AG04450 (cell line): Measurements from ENCODE around the gene NRBF2. TPM values are rescaled to one million over a fixed set of nuclear protein-coding genes. Genes with fewer than 3 reads are reported as not detected.
"Not testable (repeated sequence)": the region's sequence is repeated elsewhere in the genome, so short reads cannot be mapped to it uniquely, and the experiment has no call there.

Experiments used
- CTCF ChIA-PET: fragments of 300-600, 350-600 bp; formaldehyde crosslinking; extraction: SDS; loops from one replicate; lab custom pipeline; 2022; ENCODE audit warnings: antibody characterized with exemption, inconsistent platforms; lab: Charles Lee
- POLR2A ChIA-PET: fragments of 350-600 bp; formaldehyde crosslinking; extraction: SDS; loops from one replicate; lab custom pipeline; 2021; ENCODE audit warnings: antibody characterized with exemption, inconsistent platforms; lab: Yijun Ruan, JAX
- DNase-seq: peaks from one replicate; pipeline ENCODE4 v3.0.0-alpha.2; 2011; ENCODE audit warnings: low read depth, low spot score
- H3K27ac ChIP-seq: one replicate; pipeline ENCODE4 v1.5.1; 2012; ENCODE audit warnings: low read depth, low read length, control low read depth
- H3K27me3 ChIP-seq: one replicate; pipeline ENCODE4 v1.6.0; 2012; ENCODE audit warnings: low read length; ENCODE audit not compliant: control insufficient read depth, insufficient read depth
- H3K4me3 ChIP-seq: 2 replicates; pipeline ENCODE4 v1.5.1; 2011; ENCODE audit warnings: mild to moderate bottlenecking, low read depth, low read length, control low read depth
- H3K9me3 ChIP-seq: 2 replicates; pipeline ENCODE4 v1.5.1; 2012; ENCODE audit warnings: low read length; ENCODE audit not compliant: control insufficient read depth, insufficient read depth
- polyA minus RNA-seq: library from RNA; depleted of rRNA, polyadenylated mRNA; stranded (reverse); fragments of >200 nt; gene quantifications from 2 replicates; pipeline ENCODE4 v1.2.3, GENCODE V29; 2011; rRNA and poly(A)+ RNA removed
- polyA plus RNA-seq: library from polyadenylated mRNA; depleted of rRNA; stranded (reverse); fragments of >200 nt; gene quantifications from 2 replicates; pipeline ENCODE4 v1.2.3, GENCODE V29; 2011; rRNA removed
- TF ChIP-seq, protein P1 (sequence below): IDR thresholded peaks from 2 replicates; pipeline ENCODE4 v1.5.1; 2011; ENCODE audit warnings: low read depth, low read length, control low read depth, inconsistent platforms

The NRBF2 gene
- polyA plus RNA-seq (27.7 and 34.5 TPM in 2 replicates), polyA minus RNA-seq (13.0 and 16.0 TPM in 2 replicates)

DNA sequence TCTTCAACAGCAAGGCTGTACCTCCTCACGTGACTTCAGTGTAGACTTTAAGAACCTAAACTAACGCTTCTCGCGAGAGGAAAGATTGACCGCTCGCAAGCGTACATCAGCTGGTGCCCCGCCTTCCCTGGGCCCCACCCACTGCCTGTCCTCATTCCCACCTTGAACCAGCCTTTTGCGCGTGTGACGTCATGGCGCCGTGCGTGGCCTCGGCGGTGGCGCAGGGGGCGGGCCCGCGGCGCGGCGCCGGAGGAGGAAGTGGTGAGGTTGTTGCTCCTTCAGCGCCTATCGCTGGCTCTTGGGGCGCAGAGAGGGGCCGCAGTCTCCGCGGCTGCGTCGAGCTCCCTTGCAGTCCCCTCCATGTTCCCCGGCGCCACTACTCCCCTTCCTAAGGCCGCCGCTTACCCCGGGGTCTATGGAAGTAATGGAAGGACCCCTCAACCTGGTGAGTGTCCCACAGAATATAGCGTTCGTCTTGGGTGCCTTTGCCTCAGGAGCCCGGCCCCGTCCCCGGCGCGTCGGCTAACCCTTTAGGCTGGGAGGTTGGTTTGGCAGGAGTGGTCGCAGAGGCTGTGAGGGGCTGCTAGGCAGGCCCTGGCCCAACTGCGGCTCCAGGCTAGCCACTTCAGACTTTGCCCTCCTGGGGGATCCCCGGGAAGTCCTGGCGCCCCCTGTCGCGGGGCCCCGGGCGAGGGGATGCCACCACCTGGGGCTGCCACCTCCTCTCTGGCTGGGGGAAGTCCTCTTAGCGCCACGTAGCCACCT is at the start of gene NRBF2:
NRBF2 (plus strand) TSS at position 273 of the 765 bp plus-strand sequence; CDS start at position 416, 143 bp downstream.
- TF ChIP-seq, protein P1, sequence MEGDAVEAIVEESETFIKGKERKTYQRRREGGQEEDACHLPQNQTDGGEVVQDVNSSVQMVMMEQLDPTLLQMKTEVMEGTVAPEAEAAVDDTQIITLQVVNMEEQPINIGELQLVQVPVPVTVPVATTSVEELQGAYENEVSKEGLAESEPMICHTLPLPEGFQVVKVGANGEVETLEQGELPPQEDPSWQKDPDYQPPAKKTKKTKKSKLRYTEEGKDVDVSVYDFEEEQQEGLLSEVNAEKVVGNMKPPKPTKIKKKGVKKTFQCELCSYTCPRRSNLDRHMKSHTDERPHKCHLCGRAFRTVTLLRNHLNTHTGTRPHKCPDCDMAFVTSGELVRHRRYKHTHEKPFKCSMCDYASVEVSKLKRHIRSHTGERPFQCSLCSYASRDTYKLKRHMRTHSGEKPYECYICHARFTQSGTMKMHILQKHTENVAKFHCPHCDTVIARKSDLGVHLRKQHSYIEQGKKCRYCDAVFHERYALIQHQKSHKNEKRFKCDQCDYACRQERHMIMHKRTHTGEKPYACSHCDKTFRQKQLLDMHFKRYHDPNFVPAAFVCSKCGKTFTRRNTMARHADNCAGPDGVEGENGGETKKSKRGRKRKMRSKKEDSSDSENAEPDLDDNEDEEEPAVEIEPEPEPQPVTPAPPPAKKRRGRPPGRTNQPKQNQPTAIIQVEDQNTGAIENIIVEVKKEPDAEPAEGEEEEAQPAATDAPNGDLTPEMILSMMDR = peak; percentile 35
- peaks cover 6% of the 10 kb centered on the region; the same call in 1 of the 2 replicates for H3K9me3 ChIP-seq
- DNase-seq = peak; percentile 94
- no peaks in the 10 kb centered on the region for H3K27me3 ChIP-seq
- H3K27ac ChIP-seq = peak within 1 kb of the TSS; percentile 94
- CTCF ChIA-PET = interaction anchor here (1.2 to 1.5 kb wide), 3 partner anchors 13 to 696 kb away, joined by 3 to 4 read pairs (median 4); no protein-coding TSS in a partner anchor
- POLR2A ChIA-PET = interaction anchor here (0.9 to 1.7 kb wide), 6 partner anchors 13 to 317 kb away, joined by 3 to 15 read pairs (median 4); partner anchors contain the start of gene EGR2
- peak within 1 kb of the TSS; percentile 93 for H3K4me3 ChIP-seq

DNA sequence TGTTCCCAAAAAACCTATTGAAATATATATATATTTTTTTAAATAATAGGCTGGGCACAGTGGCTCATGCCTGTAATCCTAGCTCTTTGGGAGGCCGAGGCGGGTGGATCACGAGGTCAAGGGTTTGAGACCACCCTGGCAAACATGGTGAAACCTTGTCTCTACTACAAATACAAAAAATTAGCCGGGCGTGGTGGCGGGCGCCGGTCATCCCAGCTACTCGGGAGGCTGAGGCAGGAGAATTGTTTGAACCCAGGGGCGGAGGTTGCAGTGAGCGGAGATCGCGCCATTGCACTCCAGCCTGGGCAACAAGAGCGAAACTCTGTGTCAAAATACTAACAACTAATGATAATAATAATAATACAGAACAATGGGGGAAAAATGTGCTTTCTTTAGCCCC is 49.7 kb upstream of the NRBF2 start:
- POLR2A ChIA-PET = interaction anchor here (1.3 kb wide), 1 partner anchor 50 kb away, joined by 3 read pairs; the partner anchor contains the start of gene NRBF2
- H3K4me3 ChIP-seq, H3K27ac ChIP-seq, DNase-seq, H3K27me3 ChIP-seq, H3K9me3 ChIP-seq: not testable (repeated sequence)
- CTCF ChIA-PET = interaction anchor here (0.6 to 3.3 kb wide), 9 partner anchors 11 to 815 kb away, joined by 3 to 19 read pairs (median 5); partner anchors contain the start of gene RTKN2

DNA sequence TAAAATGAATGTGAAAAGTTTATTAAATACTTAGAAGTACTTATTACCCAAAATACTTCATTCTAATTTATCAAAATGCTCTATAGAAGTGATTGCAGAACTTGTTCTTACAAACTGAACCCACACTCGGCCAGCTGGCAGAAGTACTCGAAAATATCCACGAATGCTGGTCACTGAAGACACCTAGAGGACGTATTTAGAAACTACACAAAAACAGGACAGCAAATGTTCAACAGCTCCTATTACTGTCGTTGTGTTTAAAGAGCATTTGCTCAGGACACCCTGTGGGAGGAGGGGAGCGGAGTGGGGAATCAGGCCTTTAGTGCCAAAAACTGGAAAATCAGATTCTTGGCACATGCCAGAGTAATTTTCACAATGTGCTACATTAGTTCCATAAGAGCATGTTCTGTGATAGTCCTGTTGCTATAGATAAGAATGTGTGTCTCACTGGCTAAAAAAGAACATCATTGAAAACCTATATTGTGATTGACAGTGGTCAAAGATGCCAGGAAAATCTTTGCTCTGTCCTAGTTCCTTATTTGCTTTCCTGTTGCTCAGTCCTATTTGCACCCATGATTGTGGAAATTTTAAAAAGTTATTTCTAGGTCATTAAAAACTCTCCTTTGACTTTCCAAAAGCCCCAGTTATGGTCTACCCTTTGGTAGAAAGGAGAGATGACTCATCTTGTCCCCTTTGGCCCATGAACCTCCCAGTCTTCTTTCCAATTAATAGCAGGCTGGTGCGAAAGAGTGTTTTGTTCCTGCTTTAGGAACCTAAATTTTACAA is 49.0 kb upstream of the NRBF2 start:
- H3K27ac ChIP-seq = no peak overlapping the region
- POLR2A ChIA-PET = interaction anchor here (1.3 kb wide), 1 partner anchor 49 kb away, joined by 3 read pairs; the partner anchor contains the start of gene NRBF2
- TF ChIP-seq, protein P1 = peak; percentile 70

DNA sequence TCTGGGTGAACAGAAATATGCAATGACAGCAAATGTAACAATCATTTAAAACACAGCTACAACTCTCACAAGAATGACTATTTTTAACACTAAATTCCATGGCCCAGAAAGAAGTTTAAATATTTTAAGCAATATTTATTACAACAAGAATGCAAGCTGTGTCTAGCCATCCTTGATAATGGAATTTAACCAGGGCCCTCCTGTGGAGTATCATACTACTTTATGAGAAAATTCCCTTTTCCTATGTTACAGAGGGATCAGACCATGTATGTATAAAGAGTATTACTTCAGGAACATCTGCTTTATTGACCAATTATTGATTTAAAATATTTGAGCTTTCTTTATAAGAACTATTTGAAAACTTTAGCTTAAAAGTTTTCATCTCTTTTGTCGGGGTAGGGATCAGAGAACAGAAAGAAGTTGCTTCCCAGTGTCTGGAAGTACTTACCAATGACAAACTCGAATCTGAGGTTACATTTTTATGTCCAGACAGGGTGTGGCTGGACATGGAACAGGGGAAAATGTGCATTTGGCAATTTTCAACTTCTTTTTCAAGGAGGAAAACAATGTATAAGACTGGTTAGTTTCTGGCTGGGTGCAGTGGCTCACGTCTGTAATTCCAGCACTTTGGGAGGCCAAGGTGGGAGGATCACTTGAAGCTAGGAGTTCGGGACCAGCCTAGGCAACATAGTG is 48.3 kb upstream of the NRBF2 start:
- Histone ChIP-seq H3K4me3 (no peak overlapping the region), H3K27ac (no peak overlapping the region), H3K27me3 (peaks cover 2% of the 10 kb centered on the region), H3K9me3 (no peaks in the 10 kb centered on the region)
- ChIA-PET POLR2A (interaction anchor here (1.3 kb wide), 1 partner anchor 48 kb away, joined by 3 read pairs; the partner anchor contains the start of gene NRBF2), CTCF (interaction anchor here (0.6 to 3.3 kb wide), 10 partner anchors 15 to 820 kb away, joined by 3 to 19 read pairs (median 4); no protein-coding TSS in a partner anchor)
- TF ChIP-seq, protein P1 = no peak
- no peak for DNase-seq

More for the DNA sequence above, 49.0 kb upstream of the NRBF2 start:
- peak; percentile 61 for DNase-seq
- H3K9me3 ChIP-seq = no peaks in the 10 kb centered on the region
- H3K27me3 ChIP-seq = peaks cover 2% of the 10 kb centered on the region
- CTCF ChIA-PET = interaction anchor here (0.6 to 3.3 kb wide), 14 partner anchors 10 to 819 kb away, joined by 3 to 19 read pairs (median 4); partner anchors contain the start of gene RTKN2
- no peak overlapping the region for H3K4me3 ChIP-seq

DNA sequence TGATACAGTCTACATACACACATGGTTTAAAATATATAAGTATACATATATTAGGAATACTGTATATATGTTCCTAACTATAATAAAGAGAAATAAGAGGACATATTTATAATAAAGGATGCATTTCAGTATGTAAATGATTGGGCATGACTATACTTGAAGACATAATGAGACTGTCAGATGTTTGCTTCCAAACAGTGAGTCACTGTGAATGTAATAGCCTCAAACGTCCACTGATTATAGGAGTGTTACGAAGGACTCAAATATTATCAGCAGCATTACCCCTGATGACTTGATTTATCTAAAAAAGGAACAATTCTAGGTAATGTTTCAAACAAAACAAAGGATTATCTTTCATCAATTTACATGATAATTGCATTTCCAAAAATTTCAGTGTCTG is 39.9 kb upstream of the NRBF2 start:
- TF ChIP-seq, protein P1 = no peak
- ChIA-PET CTCF (no interaction called here), POLR2A (no interaction called here)
- H3K27me3 ChIP-seq = no peaks in the 10 kb centered on the region
- no peak overlapping the region for H3K27ac ChIP-seq
- H3K4me3 ChIP-seq = no peak overlapping the region
- DNase-seq = no peak
- H3K9me3 ChIP-seq = no peaks in the 10 kb centered on the region
